ENCODE measurements around the gene ATP2C2. TPM values are rescaled to one million over a fixed set of nuclear protein-coding genes. Genes with fewer than 3 reads are reported as not detected.

Gene ATP2C2
- total RNA-seq, 1 experiment from 2014 or later, result 20.3 TPM

- ATAC-seq, result no peak
Measured at GRCh38 chr16:84358601-84359295, 9.6 kb upstream of the ATP2C2 start.

More at GRCh38 chr16:84358601-84359295, 9.6 kb upstream of the ATP2C2 start:
- Histone ChIP-seq H3K4me2 (ENCODE audit: low read length) (no peak overlapping the region), H4K20me1 (ENCODE audit: insufficient read depth) (no peaks in the 10 kb centered on the region), H3K27ac (ENCODE audit: low read depth, low read length) (no peak overlapping the region), H2AFZ (ENCODE audit: low read depth, low read length, poor library complexity, severe bottlenecking) (no peak overlapping the region), H3K9ac (ENCODE audit: low read length) (no peak overlapping the region), H3K36me3 (ENCODE audit: control insufficient read depth in 1 of 2, insufficient read depth in 2 of 2, low read length in 2 of 2) (no peaks in the 10 kb centered on the region), H3K9me3 (ENCODE audit: control insufficient read depth in 1 of 2, insufficient read depth in 1 of 2, low read depth in 1 of 2, low read length in 2 of 2) (no peaks in the 10 kb centered on the region), H3K27me3 (ENCODE audit: insufficient read depth, low read length) (no peaks in the 10 kb centered on the region), H3K9me2 (ENCODE audit: insufficient read depth) (no peaks in the 10 kb centered on the region), H3K79me2 (ENCODE audit: insufficient read depth, low read length) (no peaks in the 10 kb centered on the region), H3K4me3 (replicated peaks in 1 of 2; ENCODE audit: low read depth in 1 of 2, low read length in 2 of 2) (no peak overlapping the region), H3K4me1 (ENCODE audit: control insufficient read depth in 1 of 2, insufficient read depth in 2 of 2, low read length in 2 of 2) (peaks cover 3 to 10% of the 10 kb centered on the region in 2 experiments; a peak in 3 of 4 replicates)
- no TSS peak for BruUV-seq (replicated peaks)
- ChIA-PET POLR2A (interaction anchor here (1.4 kb wide), 1 partner anchor 10 kb away, joined by 4 read pairs; the partner anchor contains the start of gene ATP2C2), RAD21 (ENCODE audit: low non-redundant PET in 1 of 2, low total read pairs in 2 of 2, uncharacterized antibody in 2 of 2, unreplicated experiment in 2 of 2) (no interaction called here), CTCF (no interaction called here)
- intact Hi-C loops (cut with micrococcal nuclease), result no loop called here
- DNase-seq (ENCODE audit: low read depth, low spot score), result no peak
- TF ChIP-seq YY1 (IDR thresholded peaks at IDR 0.05; ENCODE audit: extremely low read depth, insufficient replicate concordance, low read depth, low read length), result no peak
- TF ChIP-seq ZNF274 (IDR thresholded peaks at IDR 0.05; ENCODE audit: low read depth, low read length), result no peak
- no peak for TF ChIP-seq ATF3 (IDR thresholded peaks at IDR 0.05)
- TF ChIP-seq ZBTB33 (IDR thresholded peaks at IDR 0.05; ENCODE audit: extremely low read depth, insufficient replicate concordance, low read length), result no peak
- no peak for TF ChIP-seq RAD21 (IDR thresholded peaks at IDR 0.05; ENCODE audit: low read depth)
- no peak for TF ChIP-seq EZH2 (IDR thresholded peaks at IDR 0.05)
- no peak for TF ChIP-seq JUND (IDR thresholded peaks at IDR 0.05)
- TF ChIP-seq ZFX (IDR thresholded peaks at IDR 0.05), result no peak

All from HCT116 (cell line).